Spleen (tissue), 11 donors: ENCODE measurements around the gene PPT2. TPM values are rescaled to one million over a fixed set of nuclear protein-coding genes. Genes with fewer than 3 reads are reported as not detected.

Source experiments
- DNase-seq: peaks from one replicate; pipeline ENCODE4 v3.0.0-alpha.2; 2020
- H3K27ac ChIP-seq, 8 donors: fragments of 200-600 bp; sonication (generic) in 7 of 8; 1 replicate in 4 of 8; 2 replicates in 4 of 8; pipeline versions ENCODE4 v1.5.0 to v1.8.0; 2016 to 2021; ENCODE audit warnings: inconsistent platforms in 4 of 8, mild to moderate bottlenecking in 4 of 8, moderate library complexity in 1 of 8
- H3K27me3 ChIP-seq, 7 donors: fragments of 200-600 bp; sonication (generic) in 6 of 7; replicated peaks in 1 of 7; 1 replicate in 4 of 7; 2 replicates in 3 of 7; pipeline versions ENCODE4 v1.5.0 to v1.8.0; 2016 to 2021; ENCODE audit warnings: inconsistent platforms in 3 of 7, mild to moderate bottlenecking in 1 of 7
- H3K36me3 ChIP-seq, 6 donors: fragments of 200-600 bp; sonication (generic) in 5 of 6; 1 replicate in 4 of 6; 2 replicates in 2 of 6; pipeline versions ENCODE4 v1.5.0 to v1.8.0; 2016 to 2021; ENCODE audit warnings: inconsistent platforms in 2 of 6
- H3K4me1 ChIP-seq, 6 donors: fragments of 200-600 bp; sonication (generic) in 5 of 6; 1 replicate in 3 of 6; 2 replicates in 3 of 6; pipeline versions ENCODE4 v1.5.0 to v1.8.0; 2016 to 2021; ENCODE audit warnings: inconsistent platforms in 3 of 6
- H3K4me3 ChIP-seq, 8 donors: fragments of 200-600 bp; sonication (generic) in 7 of 8; 1 replicate in 4 of 8; 2 replicates in 4 of 8; pipeline versions ENCODE4 v1.5.0 to v1.8.0; 2016 to 2021; ENCODE audit warnings: inconsistent platforms in 4 of 8, mild to moderate bottlenecking in 4 of 8, moderate library complexity in 2 of 8
- H3K9me3 ChIP-seq, 8 donors: fragments of 200-600 bp; sonication (generic) in 7 of 8; 1 replicate in 4 of 8; 2 replicates in 4 of 8; pipeline versions ENCODE4 v1.5.0 to v1.8.0; 2016 to 2021; ENCODE audit warnings: inconsistent platforms in 4 of 8
- POLR2A ChIP-seq, 3 donors: fragments of 450-650 bp; IDR thresholded peaks; one replicate each; pipeline ENCODE4 v1.5.1; 2017; ENCODE audit warnings: antibody characterized with exemption in 3 of 3, mild to moderate bottlenecking in 1 of 3
- POLR2AphosphoS5 ChIP-seq, 3 donors: sonication (generic); formaldehyde crosslinking; IDR thresholded peaks; one replicate each; pipeline ENCODE4 v1.5.1; 2017; ENCODE audit warnings: antibody characterized with exemption in 3 of 3
- WGBS, 5 donors: extraction: QIAGEN DNeasy Blood & Tissue Kit in 3 of 5; methylation state at CpG; one replicate each; pipeline versions ENCODE4 v1.1.5 to v1.1.7; 2013 to 2018; 5-methylcytosine and 5-hydroxymethylcytosine counted together
- intact Hi-C: fragments of 100-400 bp; cut with DNase I; formaldehyde crosslinking; loops from one replicate; pipeline ENCODE4 v1.15.0; 2023; ENCODE audit warnings: low total_unique reads
- polyA plus RNA-seq, 3 donors: library from polyadenylated mRNA; stranded (reverse); fragments of 200-250 nt; gene quantifications; one replicate each; pipeline ENCODE4 v1.2.1, GENCODE V29; 2013
- total RNA-seq, 7 donors: library from RNA; depleted of rRNA in 3 of 7; stranded (reverse); fragments of >200 nt in 3 of 7; fragmentation: NEBNext Ultra II Directional in 4 of 7; extraction: Animal tissue kit (Norgen Biotek cat#: 25700) in 4 of 7; gene quantifications; one replicate each; pipeline versions ENCODE4 v1.1.0 to v1.2.1, GENCODE V29; 2016 to 2021
- TF ChIP-seq, protein P1 (sequence below), 11 experiments: fragments of 200-600 bp in 7 of 11; fragments of 450-650 bp in 4 of 11; sonication (generic) in 4 of 11; IDR thresholded peaks in 8 of 11; conservative IDR thresholded peaks in 3 of 11; 1 replicate in 7 of 11; 2 replicates in 4 of 11; pipeline versions ENCODE4 v1.4.0 to v1.8.0; 2016 to 2021; ENCODE audit warnings: antibody characterized with exemption in 11 of 11, inconsistent platforms in 4 of 11, mild to moderate bottlenecking in 1 of 11
- donor health status: healthy with polysubstance abuse.
- donor health status: DM: no; HTN: no; CAD: no; lungs with moderate emphysema.
- donor health status: DM: no; HTN: no; CAD: no.
- donor health status: Bipolar disorder and iron deficiency.
- donor health status: healthy.
- donor health status: DM: no; HTN: no; CAD: no.
- donor health status: DM: yes; HTN: yes; CAD: no.

Gene PPT2
- total and polyA plus RNA-seq, 10 donors = 2.3 to 26.7 (median 16.8) TPM

DNA sequence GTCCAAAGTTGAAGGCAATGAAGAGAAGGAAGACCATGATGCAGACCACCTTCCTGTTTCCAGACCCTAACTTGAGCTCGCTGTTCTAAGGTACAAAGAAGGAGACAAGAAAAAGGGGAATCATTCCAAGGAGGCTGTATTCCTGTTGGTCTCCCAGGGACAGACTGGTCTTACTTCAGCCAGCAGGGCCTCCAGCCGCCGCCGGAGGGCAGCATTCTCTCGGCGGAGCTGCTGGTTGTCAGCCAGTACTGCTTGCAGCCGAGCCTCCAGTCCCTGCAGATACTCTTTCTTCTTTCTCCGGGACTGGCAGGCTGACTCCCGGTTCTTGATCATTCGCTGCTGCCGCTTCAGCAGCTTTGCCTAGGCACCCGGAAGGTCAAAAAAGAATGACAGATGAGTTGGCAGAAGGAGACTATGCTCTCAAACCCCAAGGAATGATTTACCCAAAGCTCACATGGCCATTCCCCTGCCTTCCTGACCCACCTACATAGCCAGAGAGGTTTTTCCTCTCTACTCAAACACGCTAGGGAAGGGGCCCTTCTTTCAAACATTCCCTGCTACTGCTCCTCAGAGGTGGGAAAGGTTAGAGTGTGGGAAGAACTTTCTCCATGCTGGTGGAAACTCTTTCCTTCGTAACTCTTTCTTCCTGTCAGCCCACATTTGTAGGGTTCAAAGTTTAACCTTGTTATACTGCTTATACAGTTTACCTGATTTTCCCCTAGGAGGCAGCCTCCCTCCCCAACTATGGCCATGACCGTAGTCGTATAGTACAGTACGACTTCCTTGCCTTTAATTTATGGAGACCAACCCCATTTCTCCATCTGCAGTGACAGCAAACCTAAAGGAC, 34.9 kb upstream of the PPT2 start:
- 23 to 38% (median 31%) methylated on average over 17 of the region's 17 CpGs for WGBS, 5 donors
- H3K9me3 ChIP-seq = no peaks in the 10 kb centered on the region
- no peak overlapping the region for H3K4me3 ChIP-seq
- no peaks in the 10 kb centered on the region for H3K27me3 ChIP-seq
- intact Hi-C loops = no loop called here
- peak; percentile 95 for DNase-seq
- H3K4me1 ChIP-seq = peaks cover 7 to 53% (median 27%) of the 10 kb centered on the region in 6 donors
- TF ChIP-seq POLR2AphosphoS5 (IDR thresholded peaks at IDR 0.05) = peak; percentile 45 to 75 (median 73)
- TF ChIP-seq, protein P1, sequence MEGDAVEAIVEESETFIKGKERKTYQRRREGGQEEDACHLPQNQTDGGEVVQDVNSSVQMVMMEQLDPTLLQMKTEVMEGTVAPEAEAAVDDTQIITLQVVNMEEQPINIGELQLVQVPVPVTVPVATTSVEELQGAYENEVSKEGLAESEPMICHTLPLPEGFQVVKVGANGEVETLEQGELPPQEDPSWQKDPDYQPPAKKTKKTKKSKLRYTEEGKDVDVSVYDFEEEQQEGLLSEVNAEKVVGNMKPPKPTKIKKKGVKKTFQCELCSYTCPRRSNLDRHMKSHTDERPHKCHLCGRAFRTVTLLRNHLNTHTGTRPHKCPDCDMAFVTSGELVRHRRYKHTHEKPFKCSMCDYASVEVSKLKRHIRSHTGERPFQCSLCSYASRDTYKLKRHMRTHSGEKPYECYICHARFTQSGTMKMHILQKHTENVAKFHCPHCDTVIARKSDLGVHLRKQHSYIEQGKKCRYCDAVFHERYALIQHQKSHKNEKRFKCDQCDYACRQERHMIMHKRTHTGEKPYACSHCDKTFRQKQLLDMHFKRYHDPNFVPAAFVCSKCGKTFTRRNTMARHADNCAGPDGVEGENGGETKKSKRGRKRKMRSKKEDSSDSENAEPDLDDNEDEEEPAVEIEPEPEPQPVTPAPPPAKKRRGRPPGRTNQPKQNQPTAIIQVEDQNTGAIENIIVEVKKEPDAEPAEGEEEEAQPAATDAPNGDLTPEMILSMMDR (IDR thresholded peaks at IDR 0.05 in 8 of 11, conservative IDR thresholded peaks at IDR 0.05 in 3 of 11) = peak; percentile 61 to 93 (median 89)
- no peak for TF ChIP-seq POLR2A (IDR thresholded peaks at IDR 0.05)
- peaks cover 6 to 100% (median 90%) of the 10 kb centered on the region in 6 donors for H3K36me3 ChIP-seq
- H3K27ac ChIP-seq = peak overlapping the region; percentile 19 to 68 (median 58)

DNA sequence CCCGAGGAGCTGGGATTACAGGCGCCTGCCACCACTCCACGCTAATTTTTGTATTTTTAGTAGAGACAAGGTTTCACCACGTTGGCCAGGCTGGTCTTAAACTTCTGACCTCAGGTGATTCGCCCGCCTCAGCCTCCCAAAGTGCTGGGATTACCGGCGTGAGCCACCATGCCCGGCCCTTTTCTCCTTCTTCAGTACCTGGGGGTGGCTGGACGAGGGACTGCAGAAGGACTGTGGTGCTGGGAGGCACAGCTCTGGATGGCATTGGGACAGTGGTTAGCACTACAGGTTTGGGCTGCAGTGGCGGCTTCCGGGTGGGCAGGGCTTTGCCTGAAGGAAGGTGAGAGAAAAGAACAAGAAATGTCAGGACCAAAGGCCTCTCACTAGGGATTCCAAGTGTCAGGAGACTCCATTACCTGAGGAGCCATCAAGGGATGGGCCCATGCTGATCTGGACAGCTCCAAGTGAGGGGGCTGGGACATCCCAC, 33.3 kb upstream of the PPT2 start:
- peaks cover 6 to 100% (median 96%) of the 10 kb centered on the region in 6 donors for H3K36me3 ChIP-seq
- intact Hi-C loops = loop anchor here (10.0 kb wide), 1 partner anchor 74 kb away; the partner anchor contains the start of genes GPSM3 and PBX2

DNA sequence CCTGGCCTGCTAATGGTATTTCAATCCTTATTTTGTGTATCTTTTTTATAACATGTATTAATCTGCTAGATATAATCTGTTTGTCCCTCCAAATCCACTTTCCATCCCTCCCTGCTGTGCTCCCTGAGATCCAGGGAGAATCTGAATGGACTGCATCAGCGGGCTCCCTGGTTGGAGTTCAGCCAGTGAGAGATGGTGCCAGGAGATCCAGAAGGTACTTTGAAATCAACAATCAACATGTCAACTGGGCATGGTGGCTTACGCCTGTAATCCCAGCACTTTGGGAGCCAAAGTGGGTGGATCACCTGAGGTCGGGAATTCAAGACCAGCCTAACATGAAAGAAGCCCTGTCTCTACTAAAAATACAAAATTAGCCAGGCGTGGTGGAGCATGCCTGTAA, 30.3 kb upstream of the PPT2 start:
- peaks cover 4 to 85% (median 75%) of the 10 kb centered on the region in 6 donors for H3K36me3 ChIP-seq
- WGBS, 5 donors = 89 to 99% (median 93%) methylated on average over 4 of the region's 4 CpGs
- TF ChIP-seq, protein P1 (IDR thresholded peaks at IDR 0.05 in 8 of 11, conservative IDR thresholded peaks at IDR 0.05 in 3 of 11) = no peak
- TF ChIP-seq POLR2A (IDR thresholded peaks at IDR 0.05) = no peak
- TF ChIP-seq POLR2AphosphoS5 (IDR thresholded peaks at IDR 0.05) = no peak
- H3K4me1 ChIP-seq = peaks cover 20 to 69% (median 42%) of the 10 kb centered on the region in 6 donors
- intact Hi-C loops = loop anchor here (10.0 kb wide), 1 partner anchor 71 kb away; the partner anchor contains the start of genes GPSM3 and PBX2
- H3K9me3 ChIP-seq = no peaks in the 10 kb centered on the region
- H3K27me3 ChIP-seq = no peaks in the 10 kb centered on the region
- H3K4me3 ChIP-seq = no peak overlapping the region
- DNase-seq = no peak
- H3K27ac ChIP-seq = no peak overlapping the region

More for the DNA sequence above, 33.3 kb upstream of the PPT2 start:
- WGBS, 5 donors = 95 to 98% (median 96%) methylated on average over 12 of the region's 12 CpGs
- Histone ChIP-seq H3K4me3 (no peak overlapping the region), H3K27me3 (no peaks in the 10 kb centered on the region), H3K4me1 (peaks cover 7 to 57% (median 23%) of the 10 kb centered on the region in 6 donors), H3K27ac (no peak overlapping the region), H3K9me3 (no peaks in the 10 kb centered on the region)
- no peak for DNase-seq
- TF ChIP-seq POLR2AphosphoS5 (IDR thresholded peaks at IDR 0.05) = no peak
- TF ChIP-seq, protein P1 (IDR thresholded peaks at IDR 0.05 in 8 of 11, conservative IDR thresholded peaks at IDR 0.05 in 3 of 11) = no peak
- no peak for TF ChIP-seq POLR2A (IDR thresholded peaks at IDR 0.05)

DNA sequence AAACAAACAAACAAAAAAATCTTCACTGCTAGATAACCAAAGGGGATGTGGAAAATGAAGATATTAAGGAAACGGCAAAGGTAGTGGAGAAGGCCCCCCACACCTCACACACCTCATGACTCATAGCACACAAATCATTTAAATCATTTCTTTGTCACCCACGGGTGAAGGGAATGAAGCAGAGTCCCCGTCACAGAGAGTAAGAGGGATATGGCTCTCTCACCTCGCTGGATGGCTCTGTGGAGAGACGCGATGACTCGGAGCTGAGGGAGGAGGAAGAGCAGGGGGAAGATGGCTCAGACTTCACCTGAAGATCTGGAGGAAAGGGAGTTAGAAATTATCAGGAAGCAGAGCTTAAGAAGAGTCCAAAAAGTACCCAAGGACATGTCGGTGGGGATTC, 27.1 kb upstream of the PPT2 start:
- WGBS, 5 donors = 63 to 72% (median 67%) methylated on average over 8 of the region's 8 CpGs
- DNase-seq = no peak
- H3K36me3 ChIP-seq = peaks cover 0 to 53% (median 44%) of the 10 kb centered on the region in 6 donors
- no peaks in the 10 kb centered on the region for H3K27me3 ChIP-seq
- peak overlapping the region in 7 of 8 donors; percentile 78 to 97 (median 94) for H3K4me3 ChIP-seq
- intact Hi-C loops = loop anchor here (10.0 kb wide), 1 partner anchor 68 kb away; the partner anchor contains the start of genes GPSM3 and PBX2
- H3K4me1 ChIP-seq = peaks cover 23 to 75% (median 45%) of the 10 kb centered on the region in 6 donors
- no peaks in the 10 kb centered on the region for H3K9me3 ChIP-seq
- TF ChIP-seq POLR2AphosphoS5 (IDR thresholded peaks at IDR 0.05) (no peak), POLR2A (IDR thresholded peaks at IDR 0.05) (no peak)
- TF ChIP-seq, protein P1 (IDR thresholded peaks at IDR 0.05 in 8 of 11, conservative IDR thresholded peaks at IDR 0.05 in 3 of 11) = no peak
- H3K27ac ChIP-seq = peak overlapping the region in 1 of 8 donors; percentile 92
